Neuronal stem cell (in vitro differentiated cells): Measurements from ENCODE around the gene ATP2A3.
A peak's percentile ranks its signal among the peaks of the same experiment; 100 is the strongest.

ENCODE experiments used
- DNase-seq: peaks from one replicate; pipeline ENCODE4 v3.0.0-alpha.2; 2013; ENCODE audit warnings: low spot score
- H2AFZ ChIP-seq: one replicate; pipeline ENCODE4 v1.6.1; 2013; ENCODE audit warnings: mild to moderate bottlenecking, low read length, inconsistent platforms
- H2AK5ac ChIP-seq: 2 replicates; pipeline ENCODE4 v1.6.1; 2013; ENCODE audit warnings: low read depth, mild to moderate bottlenecking, inconsistent platforms, low read length, moderate library complexity, mixed read lengths
- H2BK120ac ChIP-seq: 2 replicates; pipeline ENCODE4 v1.6.1; 2013; ENCODE audit warnings: low read depth, mild to moderate bottlenecking, inconsistent platforms, low read length, moderate library complexity, mixed read lengths
- H2BK12ac ChIP-seq: one replicate; pipeline ENCODE4 v1.6.1; 2013; ENCODE audit warnings: low read length, inconsistent platforms
- H2BK15ac ChIP-seq: 2 replicates; pipeline ENCODE4 v1.6.1; 2013; ENCODE audit warnings: mild to moderate bottlenecking, low read length, inconsistent platforms, mixed read lengths
- H2BK5ac ChIP-seq: one replicate; pipeline ENCODE4 v1.6.1; 2013; ENCODE audit warnings: inconsistent platforms, mild to moderate bottlenecking, low read length, moderate library complexity
- H3K14ac ChIP-seq: one replicate; pipeline ENCODE4 v1.6.1; 2013; ENCODE audit warnings: low read length, inconsistent platforms
- H3K18ac ChIP-seq: 2 replicates; pipeline ENCODE4 v1.6.1; 2013; ENCODE audit warnings: low read length, inconsistent platforms
- H3K23ac ChIP-seq: 2 replicates; pipeline ENCODE4 v1.6.1; 2013; ENCODE audit warnings: low read depth, mild to moderate bottlenecking, mixed read lengths, low read length, inconsistent platforms; ENCODE audit not compliant: poor library complexity
- H3K27ac ChIP-seq: replicated peaks from 3 replicates; pipeline ENCODE4 v1.5.1; 2013; ENCODE audit warnings: low read length, inconsistent platforms
- H3K27me3 ChIP-seq, 3 experiments: 2 replicates each; pipeline ENCODE4 v1.6.1; 2013; ENCODE audit warnings: low read length in 3 of 3, mild to moderate bottlenecking in 2 of 3, inconsistent platforms in 1 of 3, low read depth in 1 of 3, mixed read lengths in 1 of 3, moderate library complexity in 1 of 3; ENCODE audit not compliant: control insufficient read depth in 3 of 3, insufficient read depth in 3 of 3
- H3K36me3 ChIP-seq, 2 donors: replicated peaks in 1 of 2; 2 replicates each; pipeline ENCODE4 v1.6.1; 2013; ENCODE audit warnings: low read length in 2 of 2; ENCODE audit not compliant: control insufficient read depth in 2 of 2, insufficient read depth in 2 of 2
- H3K4ac ChIP-seq: 2 replicates; pipeline ENCODE4 v1.6.1; 2013; ENCODE audit warnings: inconsistent platforms, mild to moderate bottlenecking, low read length, moderate library complexity
- H3K4me1 ChIP-seq, 2 donors: 1 replicate in 1 of 2; 2 replicates in 1 of 2; pipeline ENCODE4 v1.6.1; 2013; ENCODE audit warnings: low read length in 2 of 2, low read depth in 1 of 2; ENCODE audit not compliant: control insufficient read depth in 2 of 2, insufficient read depth in 1 of 2
- H3K4me2 ChIP-seq: one replicate; pipeline ENCODE4 v1.6.1; 2013; ENCODE audit warnings: mild to moderate bottlenecking, low read length, inconsistent platforms; ENCODE audit not compliant: insufficient read depth, poor library complexity, severe bottlenecking
- H3K4me3 ChIP-seq, 2 donors: 2 replicates each; pipeline ENCODE4 v1.5.1; 2013; ENCODE audit warnings: low read length in 2 of 2, mild to moderate bottlenecking in 2 of 2, inconsistent platforms in 1 of 2, moderate library complexity in 1 of 2
- H3K79me1 ChIP-seq: one replicate; pipeline ENCODE4 v1.6.1; 2013; ENCODE audit warnings: low read depth, mild to moderate bottlenecking, inconsistent platforms, low read length, moderate library complexity
- H3K9ac ChIP-seq: one replicate; pipeline ENCODE4 v1.6.1; 2013; ENCODE audit warnings: mild to moderate bottlenecking, low read depth, low read length, inconsistent platforms; ENCODE audit not compliant: poor library complexity
- H3K9me3 ChIP-seq, 2 donors: replicated peaks in 1 of 2; 2 replicates each; pipeline versions ENCODE3 to v1.6.1; 2013; ENCODE audit warnings: low read length in 2 of 2, mild to moderate bottlenecking in 2 of 2, inconsistent platforms in 1 of 2, low read depth in 1 of 2, mixed read lengths in 1 of 2, moderate library complexity in 1 of 2; ENCODE audit not compliant: control insufficient read depth in 2 of 2, insufficient read depth in 1 of 2
- H4K8ac ChIP-seq: one replicate; pipeline ENCODE4 v1.6.1; 2013; ENCODE audit warnings: low read depth, mild to moderate bottlenecking, inconsistent platforms, low read length, moderate library complexity
- H4K91ac ChIP-seq: one replicate; pipeline ENCODE4 v1.6.1; 2013; ENCODE audit warnings: low read length, low read depth, mild to moderate bottlenecking, inconsistent platforms; ENCODE audit not compliant: poor library complexity
- WGBS, 2 donors: extraction: QIAGEN DNeasy Blood & Tissue Kit; methylation state at CpG; one replicate each; pipeline ENCODE4 v1.1.7; 2013; ENCODE audit warnings: missing lambda C conversion rate in 2 of 2, mixed read lengths in 1 of 2; ENCODE audit not compliant: insufficient read length in 2 of 2, insufficient replicate concordance in 1 of 2; ENCODE audit errors: extremely low coverage in 2 of 2; 5-methylcytosine and 5-hydroxymethylcytosine counted together

ATP2A3 gene

DNA sequence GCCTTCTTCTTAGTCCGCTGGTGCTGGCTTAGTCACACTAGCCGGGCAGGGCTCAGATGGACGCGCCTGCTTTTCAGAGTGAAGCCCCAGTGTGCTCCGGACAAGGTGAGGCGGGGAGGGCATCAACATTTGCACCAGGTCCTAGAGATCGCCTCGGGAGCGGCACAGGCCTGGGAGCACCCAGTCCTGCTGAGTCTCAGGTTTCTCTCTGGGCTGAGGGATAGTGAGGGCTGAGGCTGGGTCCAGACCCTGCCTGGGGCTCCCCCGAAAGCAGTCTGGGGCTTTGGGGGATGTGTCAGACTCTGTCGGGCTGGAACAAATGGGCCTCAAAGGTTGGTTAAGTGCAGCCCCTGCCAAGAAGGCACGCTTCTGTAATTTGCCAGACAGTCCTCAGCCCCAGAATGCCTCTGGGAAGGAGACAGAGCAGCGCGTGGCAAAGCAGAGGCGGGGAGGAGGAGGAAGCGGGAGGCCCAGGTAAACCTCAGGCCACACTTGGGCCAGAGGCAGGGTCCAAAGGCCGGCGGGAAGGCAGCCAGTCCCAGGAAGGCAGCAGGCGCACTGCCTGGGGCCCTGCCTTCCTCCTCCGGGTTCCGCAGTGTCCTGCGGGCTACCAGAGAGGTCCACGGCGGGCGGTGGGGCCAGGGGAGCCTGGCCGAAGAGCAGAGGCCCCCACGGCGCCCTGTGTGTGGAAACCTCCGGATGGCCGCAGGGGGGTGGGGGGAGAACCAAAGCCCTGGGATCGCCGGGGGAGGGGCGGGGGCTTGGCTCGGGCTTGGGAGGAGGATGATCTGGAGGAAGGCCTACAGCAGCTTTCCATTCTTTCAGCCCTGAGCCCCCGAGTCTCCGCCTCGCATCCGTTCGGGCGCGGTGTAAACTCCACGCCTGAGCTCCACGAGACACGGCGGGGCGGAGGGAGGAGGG, 39.5 kb upstream of the ATP2A3 start:
- Histone ChIP-seq H3K4me3 (no peak overlapping the region), H3K4me1 (peaks cover 0 to 4% of the 10 kb centered on the region in 2 donors), H2BK120ac (no peak overlapping the region), H2AFZ (no peak overlapping the region), H3K79me1 (peaks cover 1% of the 10 kb centered on the region), H3K36me3 (peaks cover 4 to 37% of the 10 kb centered on the region in 2 donors), H3K9ac (peak overlapping the region; percentile 44), H3K27ac (no peak overlapping the region), H2AK5ac (peak overlapping the region; percentile 53), H3K27me3 (no peaks in the 10 kb centered on the region), H3K4ac (no peak overlapping the region), H4K8ac (no peak overlapping the region), H3K14ac (peak overlapping the region; percentile 71), H3K9me3 (peaks cover 0 to 2% of the 10 kb centered on the region in 2 donors), H3K18ac (peak overlapping the region; percentile 94), H3K4me2 (no peak overlapping the region), H2BK12ac (no peak overlapping the region), H3K23ac (no peak overlapping the region), H2BK5ac (peak overlapping the region; percentile 53), H4K91ac (no peak overlapping the region), H2BK15ac (no peak overlapping the region)
- DNase-seq: no peak
- no CpG with 5 or more reads among the region's 46 CpGs for whole genome bisulfite sequencing, 2 donors

DNA sequence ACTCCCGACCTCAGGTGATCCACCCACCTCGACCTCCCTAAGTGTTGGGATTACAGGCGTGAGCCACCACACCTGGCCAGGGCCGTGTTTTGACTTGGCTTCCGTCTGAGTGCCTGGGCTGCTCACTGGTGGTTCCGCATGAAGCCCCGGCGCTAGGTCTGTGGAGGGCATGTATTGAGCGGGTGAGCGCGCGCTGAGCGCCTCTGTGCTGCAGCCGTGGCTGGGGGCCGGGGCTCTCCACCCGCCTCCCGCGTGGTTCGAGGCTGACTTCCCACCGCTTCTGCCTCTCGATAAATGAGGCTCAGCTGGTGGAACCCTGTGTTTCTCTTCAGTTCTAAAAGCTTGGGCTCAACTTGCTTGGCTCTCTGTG, 38.9 kb upstream of the ATP2A3 start:
- Histone ChIP-seq H3K14ac (peak overlapping the region; percentile 71), H3K36me3 (peaks cover 2 to 31% of the 10 kb centered on the region in 2 donors), H3K27me3 (no peaks in the 10 kb centered on the region), H3K9ac (peak overlapping the region; percentile 44), H4K8ac (no peak overlapping the region), H2BK120ac (no peak overlapping the region), H3K4me2 (no peak overlapping the region), H2AFZ (no peak overlapping the region), H2BK12ac (no peak overlapping the region), H4K91ac (no peak overlapping the region), H3K4me1 (peaks cover 0 to 4% of the 10 kb centered on the region in 2 donors), H3K79me1 (peaks cover 1% of the 10 kb centered on the region), H2BK5ac (peak overlapping the region; percentile 53), H3K9me3 (peaks cover 0 to 2% of the 10 kb centered on the region in 2 donors), H2BK15ac (no peak overlapping the region), H3K18ac (no peak overlapping the region), H3K23ac (no peak overlapping the region), H3K27ac (no peak overlapping the region), H3K4ac (no peak overlapping the region), H3K4me3 (no peak overlapping the region), H2AK5ac (peak overlapping the region; percentile 46)
- no peak for DNase-seq
- WGBS, 2 donors: no CpG with 5 or more reads among the region's 21 CpGs

GRCh38 chr17:4001048-4001590, 36.9 kb upstream of the ATP2A3 start:
- Histone ChIP-seq H3K27me3 (no peaks in the 10 kb centered on the region), H2AFZ (no peak overlapping the region), H4K91ac (no peak overlapping the region), H2AK5ac (no peak overlapping the region), H3K4me3 (no peak overlapping the region), H3K4ac (no peak overlapping the region), H2BK5ac (no peak overlapping the region), H4K8ac (no peak overlapping the region), H2BK120ac (no peak overlapping the region), H2BK15ac (no peak overlapping the region), H2BK12ac (no peak overlapping the region), H3K23ac (no peak overlapping the region), H3K27ac (no peak overlapping the region), H3K4me2 (no peak overlapping the region), H3K18ac (no peak overlapping the region), H3K9me3 (peaks cover 0 to 2% of the 10 kb centered on the region in 2 donors), H3K79me1 (peaks cover 1% of the 10 kb centered on the region), H3K4me1 (peaks cover 0 to 4% of the 10 kb centered on the region in 2 donors), H3K14ac (no peak overlapping the region), H3K9ac (no peak overlapping the region), H3K36me3 (peaks cover 0 to 12% of the 10 kb centered on the region in 2 donors)
- DNase-seq: no peak
- no CpG with 5 or more reads among the region's 13 CpGs for WGBS, 2 donors

GRCh38 chr17:3998436-3998835, 34.2 kb upstream of the ATP2A3 start:
- H3K79me1 ChIP-seq: peaks cover 1% of the 10 kb centered on the region
- H3K36me3 ChIP-seq: no peaks in the 10 kb centered on the region
- no peak overlapping the region for H2AFZ ChIP-seq
- H2BK5ac ChIP-seq: no peak overlapping the region
- peaks cover 2 to 7% of the 10 kb centered on the region in 2 donors for H3K9me3 ChIP-seq
- H3K9ac ChIP-seq: no peak overlapping the region
- H3K4me2 ChIP-seq: no peak overlapping the region
- no peak overlapping the region for H3K4ac ChIP-seq
- H2BK12ac ChIP-seq: no peak overlapping the region
- no peak overlapping the region for H3K27ac ChIP-seq
- H3K27me3 ChIP-seq: no peaks in the 10 kb centered on the region
- DNase-seq: no peak
- H2BK120ac ChIP-seq: no peak overlapping the region
- no peaks in the 10 kb centered on the region for H3K4me1 ChIP-seq
- H3K18ac ChIP-seq: no peak overlapping the region
- H4K8ac ChIP-seq: no peak overlapping the region
- no CpG with 5 or more reads among the region's 4 CpGs for WGBS, 2 donors
- H3K14ac ChIP-seq: no peak overlapping the region
- no peak overlapping the region for H4K91ac ChIP-seq
- H2BK15ac ChIP-seq: no peak overlapping the region
- H2AK5ac ChIP-seq: no peak overlapping the region
- no peak overlapping the region for H3K23ac ChIP-seq
- no peak overlapping the region for H3K4me3 ChIP-seq
